GM18909 (cell line): ENCODE results near the gene PUM1.
"Not testable (repeated sequence)": the region's sequence is repeated elsewhere in the genome, so short reads cannot be mapped to it uniquely, and the experiment has no call there.

Experiments used
- ATAC-seq: cut with Tn5 transposase; IDR thresholded peaks from one replicate; pipeline ENCODE4 v1.9.1; 2021; ENCODE audit warnings: mild to moderate bottlenecking; ENCODE audit not compliant: unreplicated experiment, poor library complexity

The PUM1 gene, protein sequence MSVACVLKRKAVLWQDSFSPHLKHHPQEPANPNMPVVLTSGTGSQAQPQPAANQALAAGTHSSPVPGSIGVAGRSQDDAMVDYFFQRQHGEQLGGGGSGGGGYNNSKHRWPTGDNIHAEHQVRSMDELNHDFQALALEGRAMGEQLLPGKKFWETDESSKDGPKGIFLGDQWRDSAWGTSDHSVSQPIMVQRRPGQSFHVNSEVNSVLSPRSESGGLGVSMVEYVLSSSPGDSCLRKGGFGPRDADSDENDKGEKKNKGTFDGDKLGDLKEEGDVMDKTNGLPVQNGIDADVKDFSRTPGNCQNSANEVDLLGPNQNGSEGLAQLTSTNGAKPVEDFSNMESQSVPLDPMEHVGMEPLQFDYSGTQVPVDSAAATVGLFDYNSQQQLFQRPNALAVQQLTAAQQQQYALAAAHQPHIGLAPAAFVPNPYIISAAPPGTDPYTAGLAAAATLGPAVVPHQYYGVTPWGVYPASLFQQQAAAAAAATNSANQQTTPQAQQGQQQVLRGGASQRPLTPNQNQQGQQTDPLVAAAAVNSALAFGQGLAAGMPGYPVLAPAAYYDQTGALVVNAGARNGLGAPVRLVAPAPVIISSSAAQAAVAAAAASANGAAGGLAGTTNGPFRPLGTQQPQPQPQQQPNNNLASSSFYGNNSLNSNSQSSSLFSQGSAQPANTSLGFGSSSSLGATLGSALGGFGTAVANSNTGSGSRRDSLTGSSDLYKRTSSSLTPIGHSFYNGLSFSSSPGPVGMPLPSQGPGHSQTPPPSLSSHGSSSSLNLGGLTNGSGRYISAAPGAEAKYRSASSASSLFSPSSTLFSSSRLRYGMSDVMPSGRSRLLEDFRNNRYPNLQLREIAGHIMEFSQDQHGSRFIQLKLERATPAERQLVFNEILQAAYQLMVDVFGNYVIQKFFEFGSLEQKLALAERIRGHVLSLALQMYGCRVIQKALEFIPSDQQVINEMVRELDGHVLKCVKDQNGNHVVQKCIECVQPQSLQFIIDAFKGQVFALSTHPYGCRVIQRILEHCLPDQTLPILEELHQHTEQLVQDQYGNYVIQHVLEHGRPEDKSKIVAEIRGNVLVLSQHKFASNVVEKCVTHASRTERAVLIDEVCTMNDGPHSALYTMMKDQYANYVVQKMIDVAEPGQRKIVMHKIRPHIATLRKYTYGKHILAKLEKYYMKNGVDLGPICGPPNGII

DNA sequence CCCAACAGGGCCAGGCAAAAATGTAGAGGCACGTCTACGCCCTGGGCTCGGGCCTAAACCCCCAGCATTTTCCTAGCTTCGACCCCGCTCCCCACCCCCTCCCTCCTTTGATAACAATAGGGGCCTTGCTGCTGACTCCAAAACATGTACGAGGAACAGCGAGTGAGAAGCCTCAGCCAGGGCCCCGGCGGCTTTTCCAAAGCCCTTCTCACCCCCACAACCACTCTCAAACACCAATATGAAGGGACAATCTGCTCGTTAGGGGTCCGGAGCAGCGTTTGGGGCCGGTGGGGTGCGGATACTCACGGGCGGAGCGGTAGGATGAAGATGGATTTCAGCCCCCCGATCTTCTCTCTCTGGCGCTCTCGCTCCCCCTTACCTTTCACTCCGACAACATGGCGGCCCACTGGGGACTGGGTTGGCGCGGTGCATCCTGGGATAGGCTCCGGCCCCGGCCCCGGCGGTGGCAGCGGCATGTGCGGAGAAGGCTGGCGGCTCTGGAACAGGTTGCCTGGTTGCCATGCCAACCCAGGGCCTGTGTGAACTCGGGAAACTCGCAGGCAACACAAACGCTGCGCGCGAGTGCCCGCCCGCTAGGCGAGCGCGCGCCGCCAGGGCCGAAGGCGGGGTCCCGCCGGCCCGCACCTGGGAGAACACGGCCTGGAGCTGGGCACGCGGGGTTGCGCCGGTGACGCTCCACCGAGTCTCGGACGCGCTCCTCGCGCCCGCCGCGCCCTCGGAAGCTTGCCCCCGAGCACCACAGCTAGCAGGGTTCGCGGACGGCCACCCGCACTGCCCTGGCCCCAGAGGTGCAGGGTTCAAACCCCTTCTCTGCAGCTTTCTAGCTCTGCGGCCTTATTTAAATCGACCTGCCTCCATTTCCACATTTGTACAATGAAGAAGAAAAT is at the start of gene PUM1:
Gene PUM1 (minus strand): TSS at position 408 of the 908 bp plus-strand sequence. CDS start 6,151 bp downstream, outside the sequence.
- ATAC-seq: peak; percentile 92

DNA sequence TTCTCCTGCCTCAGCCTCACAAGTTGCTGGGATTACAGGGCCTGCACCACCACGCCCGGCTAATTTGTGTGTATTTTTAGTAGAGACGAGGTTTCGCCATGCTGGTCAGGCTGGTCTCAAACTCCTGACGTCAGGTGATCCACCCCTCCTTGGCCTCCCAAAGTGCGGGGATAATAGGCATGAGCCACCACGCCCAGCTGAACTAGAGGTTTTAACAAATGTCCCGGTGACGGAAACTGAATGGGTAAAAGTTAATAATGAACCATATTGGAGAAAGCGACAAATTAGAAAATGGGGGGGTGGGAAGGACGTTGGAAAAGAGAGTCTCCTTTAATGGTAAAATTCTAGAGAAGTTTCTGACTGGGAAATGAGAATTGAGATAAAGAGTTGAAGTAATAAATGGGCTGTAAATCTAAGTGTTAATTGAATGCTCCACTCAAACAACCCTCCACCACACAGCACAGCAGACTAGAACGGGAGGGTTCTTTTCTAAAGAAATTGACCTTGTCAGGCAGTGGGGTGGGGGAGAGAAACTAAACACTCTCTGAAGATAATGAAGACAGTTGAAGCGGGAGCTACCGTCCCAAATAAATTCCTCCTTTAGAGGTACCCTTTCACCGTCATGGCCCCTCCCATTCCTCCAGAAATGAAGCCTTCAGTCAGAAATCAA is 46.9 kb upstream of the PUM1 start:
- no peak for ATAC-seq

GRCh38 chr1:31111290-31111951 is 45.9 kb upstream of the PUM1 start:
- no peak for ATAC-seq

DNA sequence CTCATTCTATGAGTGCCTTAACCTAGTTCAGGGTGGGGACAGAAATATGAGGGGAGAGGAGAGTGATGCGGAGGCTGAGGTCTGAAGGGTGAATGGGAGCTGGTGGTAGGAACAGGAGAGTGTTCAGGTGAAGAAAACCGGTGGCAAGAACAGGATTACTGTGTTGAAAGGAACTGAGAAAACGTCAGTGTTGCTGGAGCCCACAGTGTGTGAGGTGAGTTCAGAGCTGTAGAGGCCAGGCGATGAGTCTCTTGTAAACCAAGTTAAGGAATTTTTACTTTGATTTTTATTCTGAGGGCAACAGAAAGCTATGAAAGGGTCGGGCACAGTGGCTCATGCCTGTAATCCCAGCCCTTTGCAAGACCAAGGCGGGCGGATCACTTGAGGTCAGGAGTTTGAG is 45.3 kb upstream of the PUM1 start:
- ATAC-seq: no peak

- ATAC-seq: no peak
Measured at GRCh38 chr1:31108861-31109260, 43.3 kb upstream of the PUM1 start.

- no peak for ATAC-seq
Measured at GRCh38 chr1:31105646-31106045, 40.1 kb upstream of the PUM1 start.

DNA sequence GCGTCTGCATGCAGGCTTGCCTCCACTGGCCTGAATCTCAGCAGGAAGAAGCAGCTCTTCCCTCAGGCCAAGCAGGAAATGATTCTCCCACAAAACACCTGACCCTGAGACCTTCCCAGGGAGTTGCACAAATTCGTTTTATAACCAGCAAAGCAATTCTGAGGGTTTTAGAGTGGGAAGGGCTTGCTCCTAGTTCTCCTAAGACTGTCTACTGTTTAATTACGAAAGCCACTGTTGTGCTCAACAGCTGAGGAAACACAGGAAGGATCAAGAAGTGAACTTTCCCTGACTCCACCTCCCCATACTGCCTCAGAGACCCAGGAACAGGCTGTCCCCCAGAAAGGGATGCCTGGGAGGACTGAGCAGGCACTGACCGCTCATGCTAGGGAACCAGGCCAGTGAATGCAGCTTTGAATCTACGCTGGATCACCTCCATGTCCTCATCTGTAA is 37.0 kb upstream of the PUM1 start:
- no peak for ATAC-seq

DNA sequence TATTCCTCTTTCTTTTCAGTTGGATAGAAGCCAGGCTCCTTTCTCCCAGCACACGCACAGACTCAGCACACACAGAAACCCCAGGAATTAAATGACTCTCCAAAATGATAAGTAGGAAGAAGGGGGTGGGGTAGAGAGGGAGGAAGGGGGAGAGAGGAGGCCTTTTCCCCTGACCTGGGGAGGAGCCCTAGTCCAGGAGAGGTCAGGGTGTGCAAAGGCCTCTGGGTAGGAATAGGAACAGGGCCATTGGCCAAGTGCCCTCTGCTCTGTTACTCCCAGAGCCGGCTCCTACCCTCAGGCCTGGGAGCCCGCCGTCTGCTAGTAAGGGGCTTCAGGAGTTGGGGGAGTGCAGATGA is 35.6 kb upstream of the PUM1 start:
- no peak for ATAC-seq

DNA sequence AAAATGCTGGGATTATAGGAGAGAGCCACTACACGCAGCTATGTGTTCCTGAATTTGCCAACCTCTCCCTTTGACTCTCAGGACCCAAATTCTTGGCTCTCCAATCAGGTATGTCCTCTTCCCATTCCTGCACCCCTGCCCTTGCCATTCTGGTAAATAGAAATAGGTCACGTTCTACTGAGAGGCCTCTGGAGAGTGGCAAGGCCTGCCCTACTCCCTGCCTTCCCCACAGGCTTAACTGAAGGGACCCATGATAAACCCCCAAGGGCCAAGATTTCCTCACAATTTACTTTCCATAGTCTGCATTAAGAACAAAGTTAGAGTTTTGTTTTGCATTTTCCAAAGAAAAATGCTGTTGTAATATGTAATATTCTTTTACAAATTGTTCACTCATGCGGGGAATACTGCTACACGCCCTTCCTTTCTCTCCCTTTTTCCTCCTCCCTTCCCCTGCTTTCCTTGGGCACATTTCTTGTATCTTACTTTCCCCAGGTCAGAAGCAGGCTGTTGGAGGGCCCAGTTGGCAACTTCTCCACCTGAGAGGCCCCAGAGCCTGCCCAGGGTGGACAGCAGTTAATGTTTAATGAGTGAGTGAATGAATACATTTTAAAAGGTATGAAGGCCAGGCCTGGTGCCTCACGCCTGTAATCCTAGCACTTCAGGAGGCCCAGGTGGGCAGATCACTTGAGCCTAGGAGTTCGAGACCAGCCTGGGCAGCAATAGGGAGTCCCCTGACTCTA is 33.9 kb upstream of the PUM1 start:
- ATAC-seq: no peak

- ATAC-seq: no peak
Measured at GRCh38 chr1:31095985-31096384, 30.5 kb upstream of the PUM1 start.

DNA sequence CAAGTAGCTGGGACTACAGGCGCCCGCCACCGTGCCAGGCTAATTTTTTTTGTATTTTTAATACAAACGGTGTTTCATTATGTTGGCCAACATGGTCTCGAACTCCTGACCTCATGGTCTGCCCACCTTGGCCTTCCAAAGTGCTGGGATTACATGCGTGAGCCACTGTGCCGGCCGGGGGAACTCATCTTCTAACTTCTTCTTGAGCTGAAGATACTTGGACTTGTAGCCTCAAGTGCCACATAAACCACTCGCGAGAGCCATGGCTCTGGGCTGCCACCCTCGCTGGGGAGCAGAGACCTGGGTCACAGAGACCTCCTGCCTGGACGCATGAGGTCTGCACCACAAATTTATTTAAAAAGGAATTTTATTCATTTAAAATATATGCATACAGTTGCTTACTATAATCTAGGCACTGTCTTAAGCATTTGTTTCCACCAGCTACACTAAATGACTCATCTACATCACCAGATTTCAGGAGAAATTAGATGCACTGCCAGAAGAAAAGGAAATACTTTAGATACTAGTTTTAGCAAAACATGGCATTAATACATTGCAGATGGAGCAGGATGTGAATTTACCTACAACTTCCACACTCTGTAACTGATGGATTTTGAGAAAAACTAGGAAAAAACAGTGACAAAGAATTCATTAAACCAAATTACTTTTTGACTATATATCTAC is 29.9 kb upstream of the PUM1 start:
- ATAC-seq: no peak

DNA sequence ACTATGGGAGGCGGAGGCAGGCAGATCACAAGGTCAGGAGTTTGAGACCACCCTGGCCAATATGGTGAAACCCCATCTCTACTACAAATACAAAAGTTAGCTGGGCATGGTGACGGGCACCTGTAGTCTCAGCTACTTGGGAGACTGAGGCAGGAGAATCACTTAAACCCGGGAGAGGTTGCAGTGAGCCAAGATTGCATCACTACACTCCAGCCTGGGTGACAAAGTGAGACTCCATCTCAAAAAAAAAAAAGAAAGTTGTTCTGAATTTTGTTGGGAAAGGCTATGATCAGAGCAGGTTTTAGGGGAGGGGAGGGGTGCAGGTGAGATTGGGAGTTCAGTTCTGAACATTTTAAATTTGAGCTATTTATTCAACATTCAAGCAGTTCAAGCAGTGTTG is 22.6 kb upstream of the PUM1 start:
- not testable (repeated sequence) for ATAC-seq

- no peak for ATAC-seq
Measured at GRCh38 chr1:31084782-31085569, 19.5 kb upstream of the PUM1 start.

- ATAC-seq: no peak
Measured at GRCh38 chr1:31082385-31082784, 16.9 kb upstream of the PUM1 start.

DNA sequence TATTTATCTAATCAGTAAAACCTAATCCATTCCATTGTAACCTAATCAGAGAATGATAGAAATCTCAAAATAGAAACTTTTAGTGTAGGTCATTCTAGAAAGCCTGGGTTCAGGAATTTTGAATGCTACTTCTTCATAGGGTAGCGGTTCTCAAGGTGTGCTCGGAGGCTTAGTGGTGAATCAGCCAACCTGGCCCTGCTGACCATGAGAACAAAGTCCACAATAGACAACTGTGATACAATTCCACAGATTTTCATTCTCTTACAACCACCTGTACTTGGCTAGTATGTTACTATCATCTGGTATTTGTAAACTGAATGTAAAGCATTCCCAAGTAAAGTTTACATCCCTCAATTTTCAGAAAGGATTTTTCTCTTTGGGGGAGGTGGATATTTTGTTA is 7.5 kb upstream of the PUM1 start:
- no peak for ATAC-seq

DNA sequence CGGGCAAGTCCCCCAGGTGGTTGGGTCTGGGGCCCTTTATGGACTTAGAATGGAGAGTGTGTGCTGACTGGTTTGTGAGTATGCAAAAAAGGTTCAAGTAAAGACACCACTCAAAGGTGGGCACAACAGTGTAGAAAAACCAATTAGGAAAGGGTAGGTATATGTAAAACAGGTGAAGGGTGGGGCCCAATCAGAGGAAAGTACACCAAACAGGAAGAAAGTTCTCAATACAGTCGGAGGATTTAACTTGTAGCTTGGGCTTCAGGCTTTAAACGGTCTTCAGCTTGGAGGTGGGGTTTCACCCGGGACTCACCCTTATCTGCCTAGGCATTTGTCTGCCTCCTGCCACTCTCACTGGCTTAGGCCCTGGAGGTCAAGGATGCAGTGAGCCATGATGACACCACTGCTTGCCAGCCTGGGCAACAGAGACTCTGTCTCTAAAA is 6.8 kb upstream of the PUM1 start:
- no peak for ATAC-seq

GRCh38 chr1:31069392-31069791 is 3.9 kb upstream of the PUM1 start:
- no peak for ATAC-seq
